ENCODE data around the gene HSFX3.
"Not testable (repeated sequence)": the region's sequence is repeated elsewhere in the genome, so short reads cannot be mapped to it uniquely, and the experiment has no call there.

Gene HSFX3

GRCh38 chrX:149541521-149542047 is 8.1 kb downstream of the HSFX3 start:
- DNase-seq: no peak

GRCh38 chrX:149540621-149541520 is 8.9 kb downstream of the HSFX3 start, which contains the start of gene EOLA1:
Gene EOLA1 (plus strand): TSS chrX:149541012. CDS start chrX:149545631, 4,619 bp downstream.
- peak; percentile 91 for DNase-seq

GRCh38 chrX:149540131-149540620 is 9.5 kb downstream of the HSFX3 start:
- DNase-seq: peak; percentile 74

GRCh38 chrX:149539283-149540130 is 10.2 kb downstream of the HSFX3 start:
- peak; percentile 86 for DNase-seq

- DNase-seq: not testable (repeated sequence)
Observed at GRCh38 chrX:149537474-149537873, 12.2 kb downstream of the HSFX3 start.

- DNase-seq: not testable (repeated sequence)
Observed at GRCh38 chrX:149534926-149535602, 14.7 kb downstream of the HSFX3 start.

- DNase-seq: not testable (repeated sequence)
Observed at GRCh38 chrX:149533999-149534398, 15.7 kb downstream of the HSFX3 start.

- not testable (repeated sequence) for DNase-seq
Observed at GRCh38 chrX:149532868-149533267, 16.9 kb downstream of the HSFX3 start.

GRCh38 chrX:149531599-149531998 is 18.1 kb downstream of the HSFX3 start:
- no peak for DNase-seq

- no peak for DNase-seq
Observed at GRCh38 chrX:149528381-149528780, 21.3 kb downstream of the HSFX3 start.

GRCh38 chrX:149527705-149528104 is 22.0 kb downstream of the HSFX3 start:
- DNase-seq: no peak

GRCh38 chrX:149526318-149527033 is 23.2 kb downstream of the HSFX3 start:
- not testable (repeated sequence) for DNase-seq

GRCh38 chrX:149525903-149526302 is 23.8 kb downstream of the HSFX3 start:
- not testable (repeated sequence) for DNase-seq

- DNase-seq: not testable (repeated sequence)
Observed at GRCh38 chrX:149525389-149525788, 24.3 kb downstream of the HSFX3 start.

GRCh38 chrX:149522916-149523315 is 26.8 kb downstream of the HSFX3 start:
- no peak for DNase-seq

GRCh38 chrX:149521438-149521837 is 28.3 kb downstream of the HSFX3 start:
- DNase-seq: no peak

- DNase-seq: not testable (repeated sequence)
Observed at GRCh38 chrX:149520636-149521277, 29.0 kb downstream of the HSFX3 start.

- DNase-seq: no peak
Observed at GRCh38 chrX:149518236-149518635, 31.5 kb downstream of the HSFX3 start.

GRCh38 chrX:149517308-149517707 is 32.4 kb downstream of the HSFX3 start:
- no peak for DNase-seq

GRCh38 chrX:149516604-149517003 is 33.1 kb downstream of the HSFX3 start:
- no peak for DNase-seq

- DNase-seq: no peak
Observed at GRCh38 chrX:149515954-149516602, 33.6 kb downstream of the HSFX3 start.

Data from NCI-H446 treated with DMSO at 0.1 percent for 48 hours (cell line).